ENCODE data around the gene HPS6.
A peak's percentile ranks its signal among the peaks of the same experiment; 100 is the strongest.
"Not testable (repeated sequence)": the region's sequence is repeated elsewhere in the genome, so short reads cannot be mapped to it uniquely, and the experiment has no call there.

The HPS6 gene

DNA sequence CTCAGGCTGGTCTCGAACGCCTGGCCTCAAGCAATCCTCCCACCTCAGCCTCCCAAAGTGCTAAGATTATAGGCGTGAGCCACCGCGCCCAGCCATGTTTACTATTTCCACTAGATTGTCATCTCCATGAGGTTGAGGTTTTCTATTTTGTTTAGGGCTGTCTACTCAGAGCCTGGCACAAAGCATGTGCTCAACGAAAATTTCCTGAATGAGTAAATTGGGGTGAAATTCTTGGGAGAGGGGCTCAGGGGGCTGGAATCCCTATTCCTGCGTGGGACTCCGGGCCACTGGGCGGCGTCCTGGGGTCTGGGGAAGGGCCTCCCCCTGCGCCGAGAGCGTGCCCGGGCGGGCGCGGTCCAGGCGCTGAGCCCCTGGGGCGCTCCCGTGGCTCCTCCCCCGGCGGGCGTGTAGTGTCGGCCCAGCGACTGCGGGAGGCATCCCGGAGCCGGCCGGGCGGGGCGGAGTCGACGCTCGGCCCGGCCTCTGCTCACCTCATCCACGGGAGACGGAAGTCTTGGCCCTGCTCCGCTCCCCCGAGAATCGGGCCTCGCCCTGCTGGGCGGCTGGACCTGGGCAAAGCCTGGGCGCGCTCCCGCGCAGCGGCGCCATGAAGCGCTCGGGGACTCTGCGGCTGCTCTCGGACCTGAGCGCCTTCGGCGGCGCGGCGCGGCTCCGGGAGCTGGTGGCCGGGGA, at the start of gene HPS6:
Gene HPS6, plus strand, starts transcription at position 482 of the 693 bp plus-strand sequence. Its CDS starts 126 bp downstream, at position 608.
- DNase-seq: peak; percentile 46

GRCh38 chr10:102016416-102016815, 48.7 kb upstream of the HPS6 start:
- DNase-seq: no peak

DNA sequence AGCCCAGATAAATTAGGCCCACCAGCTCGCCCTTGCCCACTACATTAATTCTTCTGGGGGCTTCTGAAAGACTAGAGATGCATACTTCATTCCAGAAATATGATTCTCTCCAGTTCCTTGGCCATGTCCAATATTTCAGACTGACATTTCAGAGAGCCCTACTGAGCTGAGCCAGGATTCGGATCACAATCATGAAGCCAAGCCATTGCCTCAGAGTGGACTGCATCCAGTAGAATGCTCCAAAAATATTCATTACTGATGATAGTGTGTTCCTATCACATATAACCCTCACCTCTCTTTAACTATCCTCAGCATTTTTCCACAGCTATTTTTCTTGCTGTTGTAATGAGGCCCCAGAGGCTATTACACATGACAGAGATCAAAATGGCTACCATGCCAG, 47.9 kb upstream of the HPS6 start:
- DNase-seq: no peak

DNA sequence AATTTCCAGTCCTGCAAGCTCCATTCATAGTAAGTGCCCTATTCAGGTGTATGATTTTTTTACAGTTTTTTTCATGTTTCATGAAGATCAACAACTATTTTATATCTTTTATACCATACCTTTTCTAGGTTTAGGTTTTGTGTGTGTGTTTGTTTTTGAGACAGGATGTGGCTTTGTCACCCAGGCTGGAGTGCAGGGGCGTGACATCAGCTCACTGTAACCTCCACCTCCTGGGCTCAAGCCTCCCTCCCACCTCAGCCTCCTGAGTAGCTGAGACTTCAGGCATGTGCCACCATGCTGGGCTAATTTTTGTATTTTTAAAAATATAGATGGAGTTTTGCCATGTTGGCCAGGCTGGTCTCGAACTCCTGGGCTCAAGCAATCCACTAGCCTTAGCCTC, 44.2 kb upstream of the HPS6 start:
- no peak for DNase-seq

DNA sequence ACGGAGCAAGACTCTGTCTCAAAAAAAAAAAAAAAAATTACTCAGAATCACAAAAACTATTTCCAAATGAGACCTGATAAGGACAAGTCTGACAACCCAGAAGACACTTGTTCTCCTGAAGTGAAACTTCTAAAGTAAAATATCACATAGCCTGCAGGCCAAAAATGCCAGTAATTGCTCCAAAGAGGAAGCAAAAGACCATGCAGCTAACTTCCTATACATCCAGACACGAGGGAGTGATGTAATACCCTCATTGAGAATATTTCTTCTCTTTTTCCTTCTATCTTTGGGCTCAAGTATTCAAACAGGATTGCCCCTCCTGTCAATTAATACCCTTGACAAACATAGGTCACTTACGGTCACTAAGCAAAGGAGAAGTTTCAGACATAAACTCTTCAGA, 40.4 kb upstream of the HPS6 start:
- no peak for DNase-seq

- no peak for DNase-seq
Observed at GRCh38 chr10:102027261-102027660, 37.9 kb upstream of the HPS6 start.

GRCh38 chr10:102033787-102034186, 31.4 kb upstream of the HPS6 start:
- no peak for DNase-seq

DNA sequence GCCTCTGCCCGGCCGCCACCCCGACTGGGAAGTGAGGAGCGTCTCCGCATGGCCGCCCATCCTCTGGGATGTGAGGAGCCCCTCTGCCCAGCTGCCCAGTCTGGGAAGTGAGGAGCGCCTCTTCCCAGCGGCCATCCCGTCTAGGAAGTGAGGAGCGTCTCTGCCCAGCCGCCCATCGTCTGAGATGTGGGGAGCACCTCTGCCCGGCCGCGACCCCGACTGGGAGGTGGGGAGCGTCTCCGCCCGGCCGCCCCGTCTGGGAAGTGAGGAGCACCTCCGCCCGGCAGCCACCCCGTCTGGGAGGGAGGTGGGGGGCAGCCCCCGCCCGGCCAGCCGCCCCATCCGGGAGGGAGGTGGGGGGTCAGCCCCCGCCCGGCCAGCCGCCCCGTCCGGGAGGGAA, 29.3 kb upstream of the HPS6 start:
- not testable (repeated sequence) for DNase-seq

DNA sequence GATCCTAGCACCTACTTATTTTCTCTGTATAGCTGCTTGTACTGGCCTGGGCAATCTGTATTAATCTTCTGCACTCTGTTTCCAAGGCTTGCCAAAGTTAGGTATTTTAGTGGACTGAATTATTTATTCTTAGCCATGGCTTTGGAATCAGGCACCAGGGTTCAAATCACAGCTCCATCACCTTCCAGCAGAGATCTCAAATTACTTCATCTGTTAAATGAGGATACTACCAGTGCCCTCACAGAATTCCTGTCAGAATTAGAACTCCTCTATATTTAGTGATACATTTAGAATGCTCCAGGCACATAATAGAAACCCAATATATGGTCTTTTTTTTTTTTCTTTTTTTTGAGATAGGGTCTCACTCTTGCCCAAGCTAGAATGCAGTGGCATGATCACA, 26.7 kb upstream of the HPS6 start:
- DNase-seq: no peak

- DNase-seq: no peak
Observed at GRCh38 chr10:102040305-102041050, 24.7 kb upstream of the HPS6 start.

- no peak for DNase-seq
Observed at GRCh38 chr10:102045292-102045691, 19.9 kb upstream of the HPS6 start.

DNA sequence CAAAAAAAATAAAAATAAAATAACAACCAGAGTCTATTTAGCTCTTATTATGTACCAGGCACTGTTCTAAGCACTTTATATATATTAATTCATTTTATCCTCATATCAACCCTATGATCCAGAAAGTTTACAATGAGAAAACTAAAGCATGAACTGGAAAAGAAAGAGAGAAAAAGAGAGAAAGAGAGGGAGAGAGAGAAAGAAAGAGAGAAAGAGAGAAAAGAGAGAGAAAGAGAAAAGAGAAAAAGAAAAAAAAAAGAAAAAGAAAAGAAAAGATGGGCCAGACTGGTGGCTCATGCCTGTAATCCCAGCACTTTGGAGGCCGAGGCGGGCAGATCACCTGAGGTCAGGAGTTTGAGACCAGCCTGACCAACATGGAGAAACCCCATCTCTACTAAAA, 19.1 kb upstream of the HPS6 start:
- no peak for DNase-seq

DNA sequence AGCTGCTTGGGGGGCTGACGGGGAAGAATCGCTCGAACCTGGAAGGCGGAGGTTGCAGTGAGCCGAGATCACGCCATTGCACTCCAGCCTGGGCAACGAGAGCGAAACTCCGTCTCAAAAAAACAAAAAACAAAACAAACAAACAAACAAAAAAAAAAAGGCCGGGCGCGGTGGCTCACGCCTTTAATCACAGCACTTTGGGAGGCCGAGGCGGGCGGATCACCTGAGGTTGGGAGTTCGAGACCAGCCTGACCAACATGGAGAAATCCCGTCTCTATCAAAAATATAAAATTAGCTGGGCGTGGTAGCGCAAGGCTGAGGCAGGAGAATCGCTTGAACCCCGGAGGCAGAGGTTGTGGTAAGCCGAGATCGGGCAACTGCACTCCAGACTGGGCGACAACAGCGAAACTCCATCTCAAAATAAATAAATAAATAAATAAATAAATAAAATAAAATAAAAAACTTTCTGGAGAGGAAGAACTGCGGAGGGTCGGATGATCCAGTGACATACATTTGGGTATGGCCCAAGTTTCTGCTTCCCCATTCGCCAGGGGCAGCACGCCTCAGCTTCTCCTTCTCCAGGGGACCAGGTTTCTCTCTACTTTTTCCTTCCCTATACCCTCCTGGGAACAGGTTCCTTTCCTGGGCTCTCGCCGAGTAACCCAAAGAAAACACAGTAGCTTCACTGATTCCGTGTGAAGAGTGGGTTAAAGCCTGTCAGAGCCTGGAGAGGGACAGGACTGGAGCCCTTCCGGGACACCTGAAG, 10.1 kb upstream of the HPS6 start:
- not testable (repeated sequence) for DNase-seq

DNA sequence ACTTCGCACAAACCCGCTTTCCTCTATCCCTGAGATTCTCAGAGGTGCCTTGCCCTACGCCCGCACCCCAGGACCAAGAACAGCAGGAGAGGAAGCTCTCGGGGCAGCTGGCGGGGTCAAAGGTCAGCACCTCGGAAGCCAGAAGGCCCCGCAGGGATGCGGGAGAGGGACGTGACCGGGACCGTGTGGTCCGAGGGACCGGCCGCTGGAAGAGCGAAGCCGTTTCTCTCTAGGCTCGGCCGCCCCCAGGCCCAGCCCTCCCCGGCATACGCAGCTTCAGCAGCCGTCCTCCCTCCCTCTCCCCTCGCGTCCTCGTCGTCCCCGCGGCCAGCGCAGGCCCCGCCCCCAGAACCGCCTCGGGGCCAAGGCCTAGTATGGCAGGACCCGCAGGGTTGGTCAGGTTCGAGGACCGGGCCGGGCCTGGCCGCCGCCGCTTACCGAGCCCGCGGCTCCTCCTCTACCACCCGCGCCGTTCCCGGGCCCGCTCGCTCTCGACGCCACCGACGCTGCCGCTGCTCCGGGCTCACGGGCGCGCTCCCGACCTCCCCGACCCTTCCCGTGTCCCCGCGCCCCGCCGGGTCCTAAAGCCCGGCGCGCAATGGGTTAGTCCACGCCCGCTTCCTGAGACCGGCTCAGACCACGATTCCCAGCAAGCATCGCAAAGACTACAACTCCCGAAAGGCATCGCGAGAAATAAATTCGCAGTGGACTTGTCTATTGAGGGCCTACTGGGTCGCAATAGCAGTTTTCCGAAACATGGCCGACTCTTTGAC, 9.3 kb upstream of the HPS6 start, which contains the start of gene ARMH3:
Gene ARMH3, minus strand, starts transcription at position 527 of the 773 bp plus-strand sequence. CDS start 16,059 bp downstream, outside the sequence.
- DNase-seq: peak; percentile 80

GRCh38 chr10:102059987-102060386, 5.2 kb upstream of the HPS6 start:
- DNase-seq: no peak

- no peak for DNase-seq
Observed at GRCh38 chr10:102064503-102064867, 664 bp upstream of the HPS6 start.

GRCh38 chr10:102065561-102066398, 631 bp downstream of the HPS6 start:
- no peak for DNase-seq

- no peak for DNase-seq
Observed at GRCh38 chr10:102066399-102067088, 1.4 kb downstream of the HPS6 start.

GRCh38 chr10:102067091-102067916, 2.2 kb downstream of the HPS6 start:
- no peak for DNase-seq

DNA sequence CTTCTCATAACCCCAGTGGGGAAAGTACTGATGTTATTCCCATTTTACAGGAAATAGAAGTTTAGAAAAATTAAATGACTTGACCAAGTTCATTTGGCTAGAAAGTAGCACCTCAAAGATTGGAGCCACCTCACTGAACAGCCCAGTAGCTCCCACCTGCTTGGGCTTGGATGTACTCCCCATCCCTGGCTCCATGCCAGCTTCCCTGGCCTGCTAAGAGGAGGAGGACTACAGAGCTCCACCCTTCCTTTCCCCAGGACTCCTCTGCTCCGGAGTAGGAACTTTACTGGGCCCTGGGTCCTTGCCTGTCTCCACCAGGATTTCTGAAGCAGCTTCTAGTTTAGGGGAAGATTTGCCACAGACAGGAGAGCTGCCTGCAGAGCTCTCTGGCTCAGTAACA, 3.1 kb downstream of the HPS6 start:
- no peak for DNase-seq

All from NCI-H748 treated with DMSO at 0.1 percent for 48 hours (cell line).